Activated T-helper 1 cell treated with anti-CD3 and anti-CD28 coated beads, Interleukin-12 subunit alpha, Interleukin-12 subunit beta, Interleukin-2, Interleukin-4 antibody, amounts not matched to agents 30 ng/mL and 10 ng/mL and 1 ng/mL, durations not matched to agents 14 hours and 24 hours and 36 hours (primary cell): ENCODE data around the gene USP38. TPM values are rescaled to one million over a fixed set of nuclear protein-coding genes. Genes with fewer than 3 reads are reported as not detected.
"Not testable (repeated sequence)": the region's sequence is repeated elsewhere in the genome, so short reads cannot be mapped to it uniquely, and the experiment has no call there.

ENCODE experiments used
- DNase-seq: peaks from one replicate; pipeline ENCODE4 v3.0.0; 2021; ENCODE audit warnings: low spot score
- H3K27ac Mint-ChIP-seq: one replicate; pipeline ENCODE4 v1.8.0; 2021; ENCODE audit warnings: mild to moderate bottlenecking, mixed read lengths
- H3K27me3 Mint-ChIP-seq: one replicate; pipeline ENCODE4 v1.8.0; 2022; ENCODE audit warnings: mild to moderate bottlenecking, moderate library complexity, mixed read lengths; ENCODE audit not compliant: insufficient read depth
- H3K36me3 Mint-ChIP-seq: one replicate; pipeline ENCODE4 v1.8.0; 2021; ENCODE audit warnings: low read depth, mixed read lengths
- H3K4me1 Mint-ChIP-seq: one replicate; pipeline ENCODE4 v1.8.0; 2021; ENCODE audit warnings: low read depth, mixed read lengths
- H3K4me3 Mint-ChIP-seq: one replicate; pipeline ENCODE4 v1.8.0; 2021; ENCODE audit warnings: mild to moderate bottlenecking, moderate library complexity, mixed read lengths
- H3K9me3 Mint-ChIP-seq: one replicate; pipeline ENCODE4 v1.8.0; 2021; ENCODE audit warnings: mixed read lengths
- intact Hi-C: fragments of 100-400 bp; cut with micrococcal nuclease; formaldehyde crosslinking; loops from one replicate; pipeline ENCODE4 v1.15.1; 2024
- total RNA-seq: library from RNA; stranded (reverse); gene quantifications from 2 replicates; pipeline ENCODE4 v1.2.3, GENCODE V29; 2022

USP38 gene
- total RNA-seq, 1 donor from 2014 or later: 29.8 TPM

DNA sequence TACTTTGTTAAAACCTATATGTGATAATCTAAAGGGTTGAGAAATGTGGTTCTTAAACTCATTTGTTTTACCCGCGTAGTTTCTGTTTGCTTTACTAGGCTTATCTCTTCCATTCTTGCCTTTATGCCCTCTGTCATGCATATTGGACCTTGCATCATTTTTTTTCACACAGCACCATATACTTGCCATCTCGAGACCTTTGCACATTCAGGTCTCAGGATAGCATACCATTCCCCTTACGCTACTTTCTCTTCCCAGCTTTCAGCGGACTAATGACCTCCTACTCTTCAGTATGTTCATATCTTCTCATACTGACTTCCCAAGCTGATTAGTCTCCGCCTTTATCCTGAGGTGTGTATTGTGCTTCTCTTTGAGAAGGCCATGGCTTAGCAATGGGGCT, 40.5 kb downstream of the USP38 start:
- no peak for DNase-seq
- H3K4me3 Mint-ChIP-seq: no peak overlapping the region
- intact Hi-C loops: no loop called here
- peaks cover 14% of the 10 kb centered on the region for H3K36me3 Mint-ChIP-seq
- H3K27ac Mint-ChIP-seq: no peak overlapping the region
- H3K27me3 Mint-ChIP-seq: no peaks in the 10 kb centered on the region
- H3K9me3 Mint-ChIP-seq: no peaks in the 10 kb centered on the region
- no peaks in the 10 kb centered on the region for H3K4me1 Mint-ChIP-seq

GRCh38 chr4:143230683-143231082, 46.0 kb downstream of the USP38 start:
- intact Hi-C loops: no loop called here
- Mint-ChIP-seq H3K4me1 (no peaks in the 10 kb centered on the region), H3K9me3 (no peaks in the 10 kb centered on the region), H3K27ac (no peak overlapping the region), H3K36me3 (peaks cover under 1% of the 10 kb centered on the region), H3K4me3 (no peak overlapping the region), H3K27me3 (peaks cover 4% of the 10 kb centered on the region)
- DNase-seq: no peak

- no peak overlapping the region for H3K4me3 Mint-ChIP-seq
- H3K9me3 Mint-ChIP-seq: no peaks in the 10 kb centered on the region
- DNase-seq: no peak
- intact Hi-C loops: no loop called here
- no peaks in the 10 kb centered on the region for H3K4me1 Mint-ChIP-seq
- H3K27me3 Mint-ChIP-seq: peaks cover 5% of the 10 kb centered on the region
- H3K27ac Mint-ChIP-seq: no peak overlapping the region
- H3K36me3 Mint-ChIP-seq: no peaks in the 10 kb centered on the region
Measured at GRCh38 chr4:143232277-143232676, 47.6 kb downstream of the USP38 start.

GRCh38 chr4:143234153-143234552, 49.4 kb downstream of the USP38 start:
- intact Hi-C loops: no loop called here
- Mint-ChIP-seq H3K27ac (no peak overlapping the region), H3K4me3 (no peak overlapping the region), H3K36me3 (no peaks in the 10 kb centered on the region), H3K9me3 (no peaks in the 10 kb centered on the region), H3K4me1 (no peaks in the 10 kb centered on the region), H3K27me3 (peaks cover 5% of the 10 kb centered on the region)
- no peak for DNase-seq

DNA sequence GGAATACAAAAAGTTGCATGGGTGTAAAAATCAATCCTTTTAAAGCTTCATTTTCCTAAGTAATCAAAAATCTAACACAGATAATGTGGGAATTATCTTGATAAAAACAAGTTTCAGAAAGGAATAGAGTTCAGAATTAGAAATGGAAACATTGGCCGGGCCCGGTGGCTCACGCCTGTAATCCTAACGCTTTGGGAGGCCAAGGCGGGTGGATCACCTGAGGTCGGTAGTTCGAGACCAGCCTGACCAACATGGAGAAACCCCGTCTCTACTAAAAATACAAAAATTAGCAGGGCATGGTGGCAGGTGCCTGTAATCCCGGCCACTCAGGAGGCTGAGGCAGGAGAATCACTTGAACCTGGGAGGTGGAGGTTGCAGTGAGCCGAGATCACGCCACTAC, 52.5 kb downstream of the USP38 start:
- intact Hi-C loops, H3K36me3 Mint-ChIP-seq, H3K4me3 Mint-ChIP-seq, DNase-seq, H3K27me3 Mint-ChIP-seq, H3K27ac Mint-ChIP-seq, H3K4me1 Mint-ChIP-seq: not testable (repeated sequence)
- H3K9me3 Mint-ChIP-seq: peaks cover 11% of the 10 kb centered on the region

GRCh38 chr4:143240939-143241679, 56.4 kb downstream of the USP38 start:
- no peak for DNase-seq

GRCh38 chr4:143241892-143242291, 57.2 kb downstream of the USP38 start:
- no peak for DNase-seq
- peaks cover 14% of the 10 kb centered on the region for H3K9me3 Mint-ChIP-seq
- intact Hi-C loops: no loop called here
- H3K4me1 Mint-ChIP-seq: no peaks in the 10 kb centered on the region
- no peak overlapping the region for H3K4me3 Mint-ChIP-seq
- H3K27ac Mint-ChIP-seq: no peak overlapping the region
- no peaks in the 10 kb centered on the region for H3K27me3 Mint-ChIP-seq
- H3K36me3 Mint-ChIP-seq: no peaks in the 10 kb centered on the region

More at GRCh38 chr4:143240939-143241679, 56.4 kb downstream of the USP38 start:
- Mint-ChIP-seq H3K9me3 (peaks cover 14% of the 10 kb centered on the region), H3K27me3 (no peaks in the 10 kb centered on the region), H3K4me3 (no peak overlapping the region), H3K27ac (no peak overlapping the region), H3K4me1 (no peaks in the 10 kb centered on the region), H3K36me3 (no peaks in the 10 kb centered on the region)
- intact Hi-C loops: no loop called here

DNA sequence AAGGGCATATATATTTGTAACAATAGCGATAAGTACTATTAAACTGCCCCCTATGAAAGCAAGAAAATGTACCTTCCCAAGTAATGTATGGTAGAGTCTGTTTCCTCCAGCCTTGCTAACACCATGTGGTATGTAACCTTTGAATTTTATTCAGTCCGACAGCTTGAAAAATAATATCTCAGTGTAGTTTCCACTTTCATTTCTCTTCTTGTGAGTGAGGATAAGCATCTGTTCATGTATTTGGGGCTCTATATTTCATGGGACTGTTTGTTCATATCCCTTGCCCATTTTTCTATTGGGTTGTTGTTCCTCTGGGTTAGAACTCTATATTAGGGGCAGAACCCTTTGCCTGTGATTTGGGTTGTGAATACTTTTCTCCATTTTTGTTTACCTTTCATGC, 58.3 kb downstream of the USP38 start:
- no peak overlapping the region for H3K4me3 Mint-ChIP-seq
- H3K9me3 Mint-ChIP-seq: peaks cover 14% of the 10 kb centered on the region
- H3K27ac Mint-ChIP-seq: no peak overlapping the region
- DNase-seq: no peak
- intact Hi-C loops: no loop called here
- no peaks in the 10 kb centered on the region for H3K27me3 Mint-ChIP-seq
- no peaks in the 10 kb centered on the region for H3K36me3 Mint-ChIP-seq
- H3K4me1 Mint-ChIP-seq: no peaks in the 10 kb centered on the region

- peaks cover 5% of the 10 kb centered on the region for H3K9me3 Mint-ChIP-seq
- no peak for DNase-seq
- no peaks in the 10 kb centered on the region for H3K27me3 Mint-ChIP-seq
- H3K4me3 Mint-ChIP-seq: no peak overlapping the region
- intact Hi-C loops: no loop called here
- H3K27ac Mint-ChIP-seq: no peak overlapping the region
- H3K36me3 Mint-ChIP-seq: no peaks in the 10 kb centered on the region
- H3K4me1 Mint-ChIP-seq: no peaks in the 10 kb centered on the region
Measured at GRCh38 chr4:143246977-143247376, 62.3 kb downstream of the USP38 start.

- intact Hi-C loops: no loop called here
- no peaks in the 10 kb centered on the region for H3K27me3 Mint-ChIP-seq
- H3K27ac Mint-ChIP-seq: no peak overlapping the region
- DNase-seq: no peak
- H3K4me1 Mint-ChIP-seq: no peaks in the 10 kb centered on the region
- no peaks in the 10 kb centered on the region for H3K36me3 Mint-ChIP-seq
- H3K4me3 Mint-ChIP-seq: no peak overlapping the region
- H3K9me3 Mint-ChIP-seq: no peaks in the 10 kb centered on the region
Measured at GRCh38 chr4:143247866-143248265, 63.1 kb downstream of the USP38 start.

- H3K4me1 Mint-ChIP-seq: no peaks in the 10 kb centered on the region
- H3K9me3 Mint-ChIP-seq: no peaks in the 10 kb centered on the region
- H3K27ac Mint-ChIP-seq: no peak overlapping the region
- intact Hi-C loops: no loop called here
- H3K4me3 Mint-ChIP-seq: no peak overlapping the region
- no peak for DNase-seq
- no peaks in the 10 kb centered on the region for H3K27me3 Mint-ChIP-seq
- H3K36me3 Mint-ChIP-seq: no peaks in the 10 kb centered on the region
Measured at GRCh38 chr4:143248827-143249226, 64.1 kb downstream of the USP38 start.

GRCh38 chr4:143250617-143251016, 65.9 kb downstream of the USP38 start:
- Mint-ChIP-seq H3K27ac (no peak overlapping the region), H3K9me3 (no peaks in the 10 kb centered on the region), H3K4me1 (no peaks in the 10 kb centered on the region), H3K27me3 (no peaks in the 10 kb centered on the region), H3K4me3 (no peak overlapping the region), H3K36me3 (no peaks in the 10 kb centered on the region)
- intact Hi-C loops: no loop called here
- DNase-seq: no peak

- H3K4me1 Mint-ChIP-seq: no peaks in the 10 kb centered on the region
- H3K4me3 Mint-ChIP-seq: no peak overlapping the region
- no peaks in the 10 kb centered on the region for H3K36me3 Mint-ChIP-seq
- DNase-seq: no peak
- intact Hi-C loops: no loop called here
- no peaks in the 10 kb centered on the region for H3K9me3 Mint-ChIP-seq
- H3K27ac Mint-ChIP-seq: no peak overlapping the region
- no peaks in the 10 kb centered on the region for H3K27me3 Mint-ChIP-seq
Measured at GRCh38 chr4:143251348-143251747, 66.6 kb downstream of the USP38 start.

GRCh38 chr4:143251779-143252178, 67.1 kb downstream of the USP38 start:
- Mint-ChIP-seq H3K27ac (no peak overlapping the region), H3K9me3 (no peaks in the 10 kb centered on the region), H3K4me3 (no peak overlapping the region), H3K27me3 (no peaks in the 10 kb centered on the region), H3K36me3 (no peaks in the 10 kb centered on the region), H3K4me1 (no peaks in the 10 kb centered on the region)
- intact Hi-C loops: no loop called here
- DNase-seq: no peak
